CD4-positive, alpha-beta T cell treated with Interleukin-12 subunit alpha and Interleukin-12 subunit beta, for 1 hour (primary cell): ENCODE measurements around the gene POMT1.
"Not testable (repeated sequence)": the region's sequence is repeated elsewhere in the genome, so short reads cannot be mapped to it uniquely, and the experiment has no call there.

Experiments
- DNase-seq: peaks from one replicate; pipeline ENCODE4 v3.0.0-alpha.2; 2020

Gene POMT1

DNA sequence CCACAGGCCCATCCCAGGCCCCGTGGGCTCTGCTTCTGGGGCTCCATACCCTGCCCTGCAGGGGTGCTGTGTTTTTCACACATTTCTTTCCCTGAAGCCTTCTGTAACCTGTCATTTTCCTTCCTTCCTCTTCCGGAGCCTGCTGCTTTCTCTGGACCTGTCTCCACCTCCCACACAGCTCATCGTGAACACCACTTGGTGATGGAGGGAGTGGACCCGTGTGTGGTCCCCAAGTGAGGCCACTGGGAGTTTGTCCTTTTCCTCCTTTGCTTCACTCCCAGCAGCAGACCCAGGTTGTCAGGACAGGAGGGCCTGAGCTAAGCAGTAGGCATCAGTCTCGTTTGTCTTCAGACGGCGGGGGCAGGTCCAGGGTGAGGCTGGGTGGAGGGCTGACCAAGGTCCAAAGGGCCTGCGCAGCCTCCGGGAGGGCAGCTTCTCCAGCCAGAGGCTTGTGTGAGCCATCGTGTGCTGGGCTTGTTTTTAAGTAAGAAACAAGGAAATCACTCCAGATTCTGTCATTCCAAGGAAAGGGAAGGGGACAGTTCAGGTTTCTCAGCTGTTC lies 5.8 kb upstream of the POMT1 start:
- DNase-seq, result no peak

DNA sequence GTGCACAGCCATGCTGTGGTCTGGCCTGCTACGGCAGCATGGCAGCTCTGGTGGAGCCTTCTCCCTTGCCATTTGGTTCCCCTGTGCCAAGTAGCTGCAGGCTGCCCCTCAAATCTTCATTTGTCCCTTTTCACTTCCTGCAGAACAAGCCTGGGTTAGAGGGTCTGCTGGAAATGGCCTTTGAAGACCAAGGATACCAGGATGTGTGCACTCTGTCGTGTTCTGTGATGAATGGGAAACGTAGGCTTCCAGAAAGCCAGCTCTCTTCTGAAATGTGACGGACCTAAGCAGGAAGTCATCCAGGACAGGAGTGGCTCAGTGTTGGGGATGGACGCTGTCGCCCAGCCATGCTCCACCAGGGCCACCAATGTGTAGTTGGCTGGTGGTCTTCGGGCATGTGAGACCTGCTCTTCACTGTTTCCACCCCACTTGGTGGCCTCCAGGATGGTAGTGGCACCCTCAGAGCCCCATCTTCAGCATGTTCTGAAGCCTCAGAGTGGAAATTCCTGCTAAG lies 3.4 kb upstream of the POMT1 start:
- no peak for DNase-seq

- peak; percentile 81 for DNase-seq
These were observed 2.3 kb upstream of the POMT1 start for GRCh38 chr9:131500377-131500776.

DNA sequence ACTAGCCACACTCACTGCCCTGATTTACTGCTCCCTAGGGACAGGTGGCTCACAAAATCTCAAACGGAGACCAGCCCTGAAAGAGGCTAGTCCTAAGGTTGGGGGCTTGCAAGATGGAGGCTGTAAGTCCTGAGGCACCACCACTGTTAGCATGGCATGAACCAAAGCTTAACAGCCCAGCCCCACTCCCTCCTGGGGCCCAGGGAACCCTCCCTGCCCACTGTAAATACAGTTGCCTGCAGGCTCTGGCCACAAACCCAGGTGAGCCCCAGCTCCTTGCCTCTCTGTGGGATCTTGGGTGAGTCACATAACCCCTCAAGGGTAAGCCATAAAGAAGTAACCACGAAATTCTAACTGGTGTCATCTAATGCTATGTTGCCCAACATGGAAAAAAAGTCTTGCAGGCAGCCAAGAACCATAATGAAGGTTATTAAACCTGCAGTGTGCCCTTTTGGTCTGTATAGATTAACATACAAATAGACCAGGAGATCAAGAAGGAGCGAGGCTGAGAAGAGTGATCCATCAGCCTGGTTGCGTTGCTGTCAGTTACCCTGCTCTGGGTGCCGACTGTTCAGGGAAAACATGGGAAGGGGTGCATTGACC lies 1.7 kb upstream of the POMT1 start:
- DNase-seq, result peak; percentile 45

DNA sequence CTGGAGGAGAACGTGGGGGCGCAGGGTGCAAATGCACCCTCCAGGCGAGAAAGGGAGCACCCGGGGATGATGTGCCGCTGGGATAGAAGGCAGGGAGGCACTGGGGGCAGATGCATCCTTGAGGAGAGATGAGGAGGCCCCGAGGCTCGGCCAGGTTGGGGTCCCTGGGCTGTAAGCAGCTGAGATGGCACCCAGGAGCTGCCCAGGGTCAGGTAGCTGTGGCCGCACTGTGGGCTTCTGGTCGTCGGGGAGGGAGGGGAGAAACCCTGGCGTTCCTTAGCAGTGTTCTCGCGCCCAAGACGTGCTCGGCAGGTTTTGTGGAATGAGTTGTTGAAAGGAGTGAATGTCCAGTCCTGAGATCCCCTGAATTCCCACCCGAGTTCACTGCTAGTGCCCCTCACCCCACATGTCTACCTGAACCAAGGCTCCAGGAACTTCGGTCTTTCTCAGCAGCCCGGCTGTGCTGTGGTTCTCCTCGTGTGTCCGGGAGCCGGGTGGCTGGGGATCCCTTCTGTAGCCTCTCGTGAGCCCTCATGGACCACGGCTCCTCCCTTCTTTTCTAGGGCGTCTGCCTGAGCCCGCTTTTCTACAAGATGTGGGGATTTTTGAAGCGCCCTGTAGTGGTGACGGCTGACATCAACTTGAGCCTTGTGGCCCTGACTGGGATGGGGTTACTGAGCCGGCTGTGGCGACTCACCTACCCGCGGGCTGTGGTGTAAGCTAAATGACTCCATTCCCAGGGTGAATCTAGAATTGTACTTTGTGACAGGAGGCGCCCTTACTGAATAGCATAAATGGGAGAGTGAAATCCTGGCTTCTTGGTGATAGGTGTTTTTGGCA lies 1.1 kb downstream of the POMT1 start:
- DNase-seq, result peak; percentile 65

- DNase-seq, result no peak
These were observed 2.3 kb downstream of the POMT1 start for GRCh38 chr9:131505012-131505411.

- DNase-seq, result no peak
These were observed 8.7 kb downstream of the POMT1 start for GRCh38 chr9:131511416-131511815.

- no peak for DNase-seq
These were observed 9.2 kb downstream of the POMT1 start for GRCh38 chr9:131511880-131512279.

DNA sequence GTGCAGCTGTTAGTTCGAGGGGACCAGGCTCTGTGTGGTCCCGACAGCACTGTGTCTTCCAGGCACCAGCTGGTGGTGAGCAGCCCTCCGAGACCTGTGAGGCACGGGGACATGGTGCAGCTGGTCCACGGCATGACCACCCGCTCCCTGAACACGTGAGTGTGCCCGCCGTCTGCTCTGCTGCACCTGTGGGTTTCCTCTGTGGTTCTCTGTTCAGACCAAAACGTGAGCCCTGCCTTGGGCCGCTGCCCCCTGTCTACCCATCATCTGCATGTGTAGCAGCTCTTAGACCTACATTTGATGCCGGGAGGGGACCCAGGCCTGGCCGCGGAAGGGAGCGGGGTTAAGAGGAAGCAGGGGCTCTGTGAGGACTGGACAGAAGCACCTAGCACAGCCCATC lies 10.5 kb downstream of the POMT1 start:
- DNase-seq, result no peak

DNA sequence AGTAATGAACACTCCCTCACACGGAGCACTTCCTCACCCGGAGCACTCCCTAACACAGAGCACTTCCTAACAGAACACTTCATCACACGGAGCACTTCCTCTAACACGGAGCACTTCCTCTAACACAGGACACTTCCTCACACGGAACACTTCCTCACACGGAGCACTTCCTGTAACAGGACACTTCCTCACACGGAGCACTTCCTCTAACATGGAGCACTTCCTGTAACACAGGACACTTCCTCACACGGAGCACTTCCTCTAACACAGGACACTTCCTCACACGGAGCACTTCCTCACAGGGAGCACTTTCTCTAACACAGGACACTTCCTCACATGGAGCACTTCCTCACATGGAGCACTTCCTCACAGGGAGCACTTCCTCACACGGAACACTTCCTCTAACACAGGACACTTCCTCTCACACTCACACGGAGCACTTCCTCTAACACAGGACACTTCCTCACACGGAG lies 12.9 kb downstream of the POMT1 start:
- DNase-seq, result not testable (repeated sequence)

DNA sequence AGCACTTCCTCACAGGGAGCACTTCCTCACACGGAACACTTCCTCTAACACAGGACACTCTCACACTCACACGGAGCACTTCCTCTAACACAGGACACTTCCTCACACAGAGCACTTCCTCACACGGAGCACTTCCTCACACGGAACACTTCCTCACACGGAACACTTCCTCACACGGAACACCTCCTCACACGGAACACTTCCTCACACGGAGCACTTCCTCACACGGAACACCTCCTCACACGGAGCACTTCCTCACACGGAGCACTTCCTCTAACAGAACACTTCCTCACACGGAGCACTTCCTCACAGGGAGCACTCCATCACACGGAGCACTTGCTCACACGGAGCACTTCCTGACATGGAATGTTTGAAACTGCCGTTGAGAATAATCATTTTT lies 13.4 kb downstream of the POMT1 start:
- no peak for DNase-seq

GRCh38 chr9:131516930-131517329 lies 14.2 kb downstream of the POMT1 start:
- DNase-seq, result no peak

- no peak for DNase-seq
These were observed 15.1 kb downstream of the POMT1 start for GRCh38 chr9:131517761-131518190.

DNA sequence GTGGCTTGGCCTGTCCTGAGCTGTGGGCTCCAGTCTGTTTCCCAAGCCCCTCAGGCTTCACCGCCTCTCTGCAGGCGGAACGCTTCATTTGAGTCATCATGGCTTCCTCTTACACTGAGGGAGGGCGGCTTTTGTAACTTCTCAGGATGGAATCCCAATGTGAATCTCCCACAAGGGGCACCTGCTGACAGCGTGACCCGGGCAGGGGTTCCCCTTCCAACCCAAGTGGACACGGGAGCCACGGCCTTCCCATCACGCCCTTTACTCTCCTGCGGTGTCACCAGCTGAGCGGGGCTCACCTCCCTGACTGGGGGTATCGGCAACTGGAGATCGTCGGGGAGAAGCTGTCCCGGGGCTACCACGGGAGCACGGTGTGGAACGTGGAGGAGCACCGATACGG lies 15.8 kb downstream of the POMT1 start:
- DNase-seq, result no peak

- DNase-seq, result no peak
These were observed 17.8 kb downstream of the POMT1 start for GRCh38 chr9:131520503-131520902.

DNA sequence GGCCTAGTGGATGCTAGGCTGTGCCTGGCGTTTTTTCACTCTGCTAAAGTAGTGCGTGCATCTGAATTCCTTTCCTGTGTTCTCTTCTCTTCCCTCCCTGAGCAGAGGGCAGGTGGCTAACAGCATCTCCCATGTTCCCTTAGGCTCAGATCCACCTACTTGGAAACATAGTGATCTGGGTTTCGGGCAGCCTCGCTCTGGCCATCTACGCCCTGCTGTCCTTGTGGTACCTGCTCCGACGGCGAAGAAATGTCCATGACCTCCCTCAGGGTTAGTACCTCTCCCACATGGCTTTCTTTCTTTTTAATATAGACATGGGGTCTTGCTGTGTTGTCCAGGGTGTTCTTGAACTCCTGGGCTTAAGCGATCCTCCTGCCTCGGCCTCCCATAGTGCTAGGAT lies 18.5 kb downstream of the POMT1 start:
- DNase-seq, result no peak

DNA sequence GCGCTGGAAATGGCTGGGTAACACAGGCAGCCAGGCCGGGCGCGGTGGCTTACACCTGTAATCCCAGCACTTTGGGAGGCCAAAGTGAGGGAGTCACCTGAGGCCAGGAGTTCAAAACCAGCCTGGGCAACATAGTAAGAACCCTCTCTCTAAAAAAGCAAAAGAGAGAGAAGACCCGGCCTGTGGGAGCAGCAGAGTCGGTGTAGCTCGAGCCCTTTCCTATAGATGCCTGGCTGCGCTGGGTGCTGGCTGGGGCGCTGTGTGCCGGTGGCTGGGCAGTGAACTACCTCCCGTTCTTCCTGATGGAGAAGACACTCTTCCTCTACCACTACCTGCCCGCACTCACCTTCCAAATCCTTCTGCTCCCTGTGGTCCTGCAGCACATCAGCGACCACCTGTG lies 19.1 kb downstream of the POMT1 start:
- DNase-seq, result no peak

DNA sequence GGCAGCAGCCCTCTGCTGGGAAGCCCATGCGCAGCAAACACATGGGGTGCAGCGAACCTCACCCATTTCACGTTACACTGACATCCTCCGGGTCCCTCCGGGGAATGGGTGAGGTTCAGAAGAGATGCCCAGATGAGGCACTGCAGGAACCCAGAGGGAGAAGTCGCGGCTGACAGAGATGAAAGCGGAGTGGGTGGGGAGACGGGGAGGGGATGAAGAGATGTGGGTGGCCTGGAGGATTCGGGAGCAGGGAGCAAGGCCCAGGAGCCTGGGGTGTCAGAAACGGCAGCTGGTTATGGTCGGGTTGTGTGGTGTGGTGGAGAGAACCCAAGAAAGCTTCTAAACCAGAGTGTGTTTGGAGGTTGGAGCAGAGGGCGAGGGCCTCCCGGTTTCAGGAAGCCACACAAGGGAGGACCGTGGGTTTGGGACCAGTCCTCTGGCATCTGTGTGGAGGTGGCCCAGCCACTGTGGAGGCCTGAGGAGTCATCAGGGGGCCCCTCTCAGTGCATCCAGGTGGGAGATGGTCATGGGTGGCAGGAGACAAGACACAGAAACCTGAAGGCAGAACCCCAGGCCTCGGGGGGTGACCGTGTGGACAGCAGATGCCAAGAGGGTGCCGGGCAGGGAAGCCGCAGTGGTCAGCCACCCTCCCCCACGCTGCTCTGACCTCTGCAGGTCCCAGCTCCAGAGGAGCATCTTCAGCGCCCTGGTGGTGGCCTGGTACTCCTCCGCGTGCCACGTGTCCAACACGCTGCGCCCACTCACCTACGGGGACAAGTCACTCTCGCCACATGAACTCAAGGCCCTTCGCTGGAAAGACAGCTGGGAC lies 19.8 kb downstream of the POMT1 start:
- no peak for DNase-seq

GRCh38 chr9:131523086-131523388 lies 20.3 kb downstream of the POMT1 start:
- DNase-seq, result no peak

DNA sequence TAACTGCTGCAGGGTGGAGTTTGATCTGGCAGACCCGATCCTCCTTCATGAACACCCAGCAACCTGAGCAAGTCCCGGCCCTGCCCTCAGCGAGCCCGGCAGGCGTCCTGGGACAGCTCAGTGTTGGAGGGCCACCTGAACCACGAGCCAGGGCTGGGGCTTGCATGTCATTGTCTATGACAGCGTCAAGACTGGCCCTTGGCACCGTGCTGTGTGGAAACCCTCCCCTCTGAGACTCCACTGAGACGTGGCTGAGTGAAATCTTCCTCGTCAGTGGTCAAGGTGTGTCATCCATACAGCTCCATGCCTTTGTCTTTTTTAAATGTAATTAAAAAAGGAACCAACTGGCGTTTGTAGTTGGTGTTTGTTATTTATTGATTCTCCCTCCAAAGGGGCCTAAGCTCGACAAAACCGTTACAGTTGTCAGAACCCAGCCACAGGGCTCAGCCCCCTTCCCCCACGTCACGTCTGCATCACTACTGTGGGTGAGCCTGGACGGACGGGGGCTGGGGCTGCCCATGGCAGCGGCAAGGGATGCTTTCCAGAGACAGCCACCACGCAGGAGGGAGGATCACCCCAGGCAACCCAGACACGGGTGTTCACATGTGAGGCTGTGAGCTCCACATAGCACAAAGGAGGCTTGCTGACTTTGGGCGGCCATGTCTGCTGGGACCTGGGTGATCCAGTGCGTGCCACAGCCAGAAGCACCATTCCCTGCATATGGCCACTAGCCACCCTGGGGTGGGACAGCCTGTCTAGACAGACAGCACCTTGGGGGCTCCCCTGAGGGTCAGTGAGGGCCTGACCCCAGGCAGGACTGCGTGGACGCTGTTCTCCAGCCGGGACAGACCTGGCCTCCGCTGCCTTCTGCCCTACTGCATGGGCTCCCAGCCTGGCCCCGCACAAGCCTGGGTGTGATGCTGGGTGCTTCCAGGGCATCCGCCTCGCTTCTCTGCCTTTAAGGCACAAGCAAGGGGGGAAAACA lies 21.0 kb downstream of the POMT1 start:
- no peak for DNase-seq

GRCh38 chr9:131524665-131525315 lies 22.1 kb downstream of the POMT1 start:
- no peak for DNase-seq
